ENCODE measurements around the gene CALD1.

DNA sequence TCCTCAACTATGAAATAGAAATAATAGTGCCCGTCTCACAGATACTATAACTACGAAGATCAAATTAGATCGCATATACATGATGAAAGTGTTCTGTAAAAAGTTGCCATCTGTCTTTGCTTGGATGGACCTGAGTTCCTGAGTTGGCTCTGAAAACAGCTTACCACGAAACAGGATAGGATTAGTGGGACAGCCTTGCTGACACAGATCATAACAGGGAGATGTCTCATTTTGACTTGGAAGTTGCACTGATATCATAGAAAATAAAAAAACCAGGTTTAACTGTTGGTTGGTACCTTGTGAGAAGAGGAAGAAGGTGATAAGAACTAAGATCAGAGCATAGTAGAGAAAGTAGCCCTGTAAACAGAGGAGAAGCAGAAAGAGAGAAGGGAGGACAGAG lies 127.6 kb downstream of the CALD1 start:
- TF ChIP-seq, protein P1, sequence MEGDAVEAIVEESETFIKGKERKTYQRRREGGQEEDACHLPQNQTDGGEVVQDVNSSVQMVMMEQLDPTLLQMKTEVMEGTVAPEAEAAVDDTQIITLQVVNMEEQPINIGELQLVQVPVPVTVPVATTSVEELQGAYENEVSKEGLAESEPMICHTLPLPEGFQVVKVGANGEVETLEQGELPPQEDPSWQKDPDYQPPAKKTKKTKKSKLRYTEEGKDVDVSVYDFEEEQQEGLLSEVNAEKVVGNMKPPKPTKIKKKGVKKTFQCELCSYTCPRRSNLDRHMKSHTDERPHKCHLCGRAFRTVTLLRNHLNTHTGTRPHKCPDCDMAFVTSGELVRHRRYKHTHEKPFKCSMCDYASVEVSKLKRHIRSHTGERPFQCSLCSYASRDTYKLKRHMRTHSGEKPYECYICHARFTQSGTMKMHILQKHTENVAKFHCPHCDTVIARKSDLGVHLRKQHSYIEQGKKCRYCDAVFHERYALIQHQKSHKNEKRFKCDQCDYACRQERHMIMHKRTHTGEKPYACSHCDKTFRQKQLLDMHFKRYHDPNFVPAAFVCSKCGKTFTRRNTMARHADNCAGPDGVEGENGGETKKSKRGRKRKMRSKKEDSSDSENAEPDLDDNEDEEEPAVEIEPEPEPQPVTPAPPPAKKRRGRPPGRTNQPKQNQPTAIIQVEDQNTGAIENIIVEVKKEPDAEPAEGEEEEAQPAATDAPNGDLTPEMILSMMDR (IDR thresholded peaks at IDR 0.05), result no peak
- TF ChIP-seq EP300 (IDR thresholded peaks at IDR 0.05) (no peak), POLR2A (IDR thresholded peaks at IDR 0.05) (no peak), POLR2AphosphoS5 (IDR thresholded peaks at IDR 0.05) (no peak)

All from stomach (tissue), 4 donors.